CD14-positive monocyte (primary cell): ENCODE results near the gene RASGRF2. TPM values are rescaled to one million over a fixed set of nuclear protein-coding genes. Genes with fewer than 3 reads are reported as not detected.

ENCODE experiments used
- DNase-seq, 3 donors: peaks; one replicate each; pipeline ENCODE4 v3.0.0-alpha.2; 2011 to 2022
- H2AFZ ChIP-seq: 2 replicates; pipeline ENCODE4 v1.6.0; 2012; ENCODE audit warnings: mild to moderate bottlenecking, low read depth, low read length, inconsistent platforms; ENCODE audit not compliant: insufficient read depth, poor library complexity, severe bottlenecking
- H3K27ac ChIP-seq, 2 donors: 1 replicate in 1 of 2; 2 replicates in 1 of 2; pipeline ENCODE4 v1.5.1; 2012 to 2013; ENCODE audit warnings: low read length in 2 of 2, control low read depth in 1 of 2, inconsistent platforms in 1 of 2, low read depth in 1 of 2, mild to moderate bottlenecking in 1 of 2
- H3K27me3 ChIP-seq, 2 donors: one replicate each; pipeline versions ENCODE4 v1.6.0 to v1.6.1; 2011 to 2013; ENCODE audit warnings: low read length in 2 of 2; ENCODE audit not compliant: control insufficient read depth in 2 of 2, insufficient read depth in 2 of 2
- H3K36me3 ChIP-seq, 2 donors: replicated peaks in 1 of 2; 1 replicate in 1 of 2; 2 replicates in 1 of 2; pipeline versions ENCODE4 v1.5.1 to v1.6.1; 2012 to 2013; ENCODE audit warnings: low read length in 2 of 2, control low read depth in 1 of 2, inconsistent platforms in 1 of 2, mild to moderate bottlenecking in 1 of 2; ENCODE audit not compliant: insufficient read depth in 2 of 2, control insufficient read depth in 1 of 2
- H3K4me1 ChIP-seq, 2 donors: 1 replicate in 1 of 2; 2 replicates in 1 of 2; pipeline versions ENCODE4 v1.5.1 to v1.6.1; 2012 to 2013; ENCODE audit warnings: low read length in 2 of 2, control low read depth in 1 of 2, inconsistent platforms in 1 of 2, mild to moderate bottlenecking in 1 of 2, moderate library complexity in 1 of 2; ENCODE audit not compliant: insufficient read depth in 2 of 2, control insufficient read depth in 1 of 2
- H3K4me2 ChIP-seq: replicated peaks from 2 replicates; pipeline ENCODE3; 2012; ENCODE audit warnings: low read length, moderate library complexity, mild to moderate bottlenecking; ENCODE audit not compliant: poor library complexity, severe bottlenecking; ENCODE audit errors: extremely low read depth
- H3K4me3 ChIP-seq, 3 experiments: fragments of 200-600 bp in 1 of 3; sonication (generic) in 1 of 3; replicated peaks in 1 of 3; 1 replicate in 2 of 3; 2 replicates in 1 of 3; pipeline ENCODE4 v1.5.1; 2011 to 2013; ENCODE audit warnings: low read length in 3 of 3, mild to moderate bottlenecking in 3 of 3, control low read depth in 2 of 3, low read depth in 2 of 3, inconsistent platforms in 1 of 3, moderate library complexity in 1 of 3
- H3K79me2 ChIP-seq: 2 replicates; pipeline ENCODE4 v1.6.0; 2012; ENCODE audit warnings: mild to moderate bottlenecking, control low read depth, inconsistent platforms, low read length, moderate library complexity; ENCODE audit not compliant: insufficient read depth
- H3K9ac ChIP-seq: 2 replicates; pipeline ENCODE4 v1.6.0; 2017; ENCODE audit warnings: low read length, mild to moderate bottlenecking; ENCODE audit not compliant: insufficient read depth, poor library complexity, severe bottlenecking
- H3K9me3 ChIP-seq, 2 donors: replicated peaks in 1 of 2; 1 replicate in 1 of 2; 2 replicates in 1 of 2; pipeline versions ENCODE4 v1.5.1 to v1.6.1; 2012 to 2013; ENCODE audit warnings: low read length in 2 of 2, control low read depth in 1 of 2; ENCODE audit not compliant: control insufficient read depth in 1 of 2, insufficient read depth in 1 of 2
- H4K20me1 ChIP-seq: 2 replicates; pipeline ENCODE4 v1.6.0; 2012; ENCODE audit warnings: mild to moderate bottlenecking, low read length, control low read depth, moderate library complexity; ENCODE audit not compliant: insufficient read depth
- H3K27ac Mint-ChIP-seq, 7 donors: one replicate each; pipeline ENCODE4 v1.8.0; 2020; ENCODE audit warnings: mild to moderate bottlenecking in 7 of 7, mixed read lengths in 7 of 7, moderate library complexity in 6 of 7, inconsistent platforms in 2 of 7
- H3K27me3 Mint-ChIP-seq, 3 donors: one replicate each; pipeline ENCODE4 v1.8.0; 2021 to 2022; ENCODE audit warnings: low read depth in 3 of 3, mild to moderate bottlenecking in 3 of 3, mixed read lengths in 3 of 3, moderate library complexity in 3 of 3, inconsistent platforms in 1 of 3
- H3K36me3 Mint-ChIP-seq, 2 donors: one replicate each; pipeline ENCODE4 v1.8.0; 2020; ENCODE audit warnings: mixed read lengths in 2 of 2, inconsistent platforms in 1 of 2, mild to moderate bottlenecking in 1 of 2
- H3K4me1 Mint-ChIP-seq: one replicate; pipeline ENCODE4 v1.8.0; 2020; ENCODE audit warnings: mild to moderate bottlenecking, mixed read lengths
- H3K4me3 Mint-ChIP-seq, 2 donors: one replicate each; pipeline ENCODE4 v1.8.0; 2020; ENCODE audit warnings: mild to moderate bottlenecking in 2 of 2, mixed read lengths in 2 of 2, moderate library complexity in 1 of 2
- H3K9me3 Mint-ChIP-seq, 7 donors: one replicate each; pipeline ENCODE4 v1.8.0; 2020 to 2022; ENCODE audit warnings: mixed read lengths in 7 of 7, mild to moderate bottlenecking in 6 of 7, moderate library complexity in 6 of 7, inconsistent platforms in 2 of 7
- CTCF ChIP-seq: fragments of 200-600 bp; IDR thresholded peaks from one replicate; pipeline ENCODE4 v1.8.0; 2022; ENCODE audit warnings: antibody characterized with exemption, mild to moderate bottlenecking
- WGBS: methylation state at CpG from one replicate; pipeline ENCODE4 v1.1.5; 2013; ENCODE audit warnings: missing lambda C conversion rate; ENCODE audit not compliant: insufficient coverage; 5-methylcytosine and 5-hydroxymethylcytosine counted together
- intact Hi-C, 2 donors: fragments of 100-400 bp; cut with micrococcal nuclease; formaldehyde crosslinking; loops; one replicate each; pipeline versions ENCODE4 v1.15.0 to v1.15.1; 2023
- polyA plus RNA-seq, 3 donors: library from polyadenylated mRNA; depleted of rRNA in 1 of 3; unstranded in 2 of 3; stranded (reverse) in 1 of 3; fragments of 300-500 nt in 2 of 3; fragments of >200 nt in 1 of 3; fragmentation: Illumina TruSeq in 2 of 3; gene quantifications; 1 replicate in 2 of 3; 2 replicates in 1 of 3; pipeline ENCODE4 v1.2.3, GENCODE V29; 2012 to 2021

The RASGRF2 gene
- polyA plus RNA-seq, 3 donors = 0.01 to 0.02 TPM; not detected in 1

GRCh38 chr5:80921026-80921425 is 39.1 kb upstream of the RASGRF2 start:
- Mint-ChIP-seq H3K4me3 (no peak overlapping the region), H3K27ac (no peak overlapping the region), H3K36me3 (no peaks in the 10 kb centered on the region), H3K4me1 (peaks cover 14% of the 10 kb centered on the region), H3K9me3 (peaks cover 0 to 2% (median 0%) of the 10 kb centered on the region in 7 donors), H3K27me3 (peaks cover 0 to 3% (median 2%) of the 10 kb centered on the region in 3 donors)
- no peak overlapping the region for H3K4me2 ChIP-seq
- H3K4me3 ChIP-seq = no peak overlapping the region
- no peak for DNase-seq
- H3K36me3 ChIP-seq = no peaks in the 10 kb centered on the region
- H3K79me2 ChIP-seq = no peaks in the 10 kb centered on the region
- no peaks in the 10 kb centered on the region for H4K20me1 ChIP-seq
- no peaks in the 10 kb centered on the region for H3K27me3 ChIP-seq
- no peak overlapping the region for H3K9ac ChIP-seq
- peaks cover 5 to 6% of the 10 kb centered on the region in 2 donors for H3K4me1 ChIP-seq
- intact Hi-C loops = no loop called here
- H3K27ac ChIP-seq = no peak overlapping the region
- no peak for TF ChIP-seq CTCF
- no peak overlapping the region for H2AFZ ChIP-seq
- no peaks in the 10 kb centered on the region for H3K9me3 ChIP-seq

- H3K79me2 ChIP-seq = no peaks in the 10 kb centered on the region
- no peak overlapping the region for H3K9ac ChIP-seq
- no peaks in the 10 kb centered on the region for H3K36me3 ChIP-seq
- peaks cover 0 to 2% (median 0%) of the 10 kb centered on the region in 7 donors for H3K9me3 Mint-ChIP-seq
- no CpG with 5 or more reads among the region's 1 CpG for WGBS
- no peaks in the 10 kb centered on the region for H3K27me3 ChIP-seq
- DNase-seq = peak in 1 of 3 donors; percentile 2
- H3K27ac ChIP-seq = no peak overlapping the region
- no peaks in the 10 kb centered on the region for H3K36me3 Mint-ChIP-seq
- no peaks in the 10 kb centered on the region for H4K20me1 ChIP-seq
- H3K4me1 ChIP-seq = peaks cover 7 to 8% of the 10 kb centered on the region in 2 donors
- H3K4me2 ChIP-seq = no peak overlapping the region
- peaks cover 0 to 3% (median 2%) of the 10 kb centered on the region in 3 donors for H3K27me3 Mint-ChIP-seq
- intact Hi-C loops = no loop called here
- no peak overlapping the region for H3K4me3 ChIP-seq
- no peak overlapping the region for H3K4me3 Mint-ChIP-seq
- no peak for TF ChIP-seq CTCF
- H3K9me3 ChIP-seq = no peaks in the 10 kb centered on the region
- peaks cover 19% of the 10 kb centered on the region for H3K4me1 Mint-ChIP-seq
- H2AFZ ChIP-seq = no peak overlapping the region
- no peak overlapping the region for H3K27ac Mint-ChIP-seq
Measured at GRCh38 chr5:80925931-80926330, 34.2 kb upstream of the RASGRF2 start.
